Kidney (tissue), 14 donors: ENCODE data around the gene TTC7B. TPM values are rescaled to one million over a fixed set of nuclear protein-coding genes. Genes with fewer than 3 reads are reported as not detected.

Experiments
- DNase-seq, 5 donors: peaks; one replicate each; pipeline ENCODE4 v3.0.0-alpha.2; 2013 to 2020
- FAIRE-seq: peaks from 2 replicates; lab custom pipeline; 2012; peaks lifted over from hg19 to GRCh38; lab: Jason Lieb, UNC
- H3K27ac ChIP-seq, 2 donors: one replicate each; pipeline ENCODE4 v1.7.0; 2013; ENCODE audit warnings: low read depth in 2 of 2, low read length in 2 of 2, inconsistent platforms in 1 of 2
- H3K27me3 ChIP-seq: one replicate; pipeline ENCODE4 v1.7.1; 2013; ENCODE audit warnings: low read length, inconsistent platforms; ENCODE audit not compliant: control insufficient read depth, insufficient read depth
- H3K36me3 ChIP-seq, 3 donors: one replicate each; pipeline versions ENCODE4 v1.7.0 to v1.7.1; 2013; ENCODE audit warnings: low read length in 3 of 3, control low read depth in 1 of 3, inconsistent platforms in 1 of 3; ENCODE audit not compliant: insufficient read depth in 3 of 3, control insufficient read depth in 2 of 3
- H3K4me1 ChIP-seq, 3 donors: one replicate each; pipeline versions ENCODE4 v1.7.0 to v1.7.1; 2013; ENCODE audit warnings: low read length in 3 of 3, inconsistent platforms in 1 of 3, low read depth in 1 of 3; ENCODE audit not compliant: control insufficient read depth in 2 of 3, insufficient read depth in 2 of 3
- H3K4me3 ChIP-seq, 3 donors: one replicate each; pipeline versions ENCODE4 v1.7.0 to v1.8.1; 2013; ENCODE audit warnings: low read length in 3 of 3, control low read depth in 1 of 3, inconsistent platforms in 1 of 3
- H3K9ac ChIP-seq, 3 donors: one replicate each; pipeline versions ENCODE4 v1.7.0 to v1.7.1; 2013; ENCODE audit warnings: low read length in 3 of 3, control low read depth in 1 of 3, inconsistent platforms in 1 of 3
- H3K9me3 ChIP-seq, 3 donors: one replicate each; pipeline versions ENCODE4 v1.7.0 to v1.7.1; 2013; ENCODE audit warnings: low read length in 3 of 3, control low read depth in 1 of 3, inconsistent platforms in 1 of 3; ENCODE audit not compliant: control insufficient read depth in 2 of 3, insufficient read depth in 1 of 3
- CTCF ChIP-seq: IDR thresholded peaks from 3 replicates; pipeline ENCODE4 v1.5.1; 2012; ENCODE audit warnings: mild to moderate bottlenecking, moderate library complexity, borderline replicate concordance; ENCODE audit not compliant: insufficient read depth; ENCODE audit errors: extremely low read depth
- intact Hi-C: fragments of 100-400 bp; cut with DNase I; formaldehyde crosslinking; loops from one replicate; pipeline ENCODE4 v1.11.1; 2022
- polyA plus RNA-seq: library from polyadenylated mRNA; stranded (reverse); fragments of 350-450 nt; fragmentation: Illumina TruSeq; extraction: RNeasy Lipid Tissue Mini Kit (QIAGEN cat#74804); gene quantifications from one replicate; pipeline ENCODE4 v1.2.3, GENCODE V29; 2014; ENCODE audit warnings: low read depth, low replicate concordance; ENCODE audit not compliant: insufficient read depth
- total RNA-seq: library from RNA; stranded (reverse); fragmentation: NEBNext Ultra II Directional; extraction: Animal tissue kit (Norgen Biotek cat#: 25700); gene quantifications from one replicate; pipeline ENCODE4 v1.2.1, GENCODE V29; 2021
- donor health status: control.
- donor health status: control.
- donor health status: control.
- donor health status: control.
- donor health status: control.
- donor health status: DM: yes; HTN: yes; CAD: no.
- donor health status: Normal renal cell carcinoma (clear cell type).

TTC7B gene
- total and polyA plus RNA-seq, 2 donors from 2014 or later = 23.4 to 48.3 TPM

GRCh38 chr14:90576981-90577660 lies 239.1 kb downstream of the TTC7B start:
- no peak overlapping the region for H3K9ac ChIP-seq
- no peak overlapping the region for H3K27ac ChIP-seq
- H3K9me3 ChIP-seq = no peaks in the 10 kb centered on the region
- no peaks in the 10 kb centered on the region for H3K27me3 ChIP-seq
- TF ChIP-seq CTCF = no peak
- H3K36me3 ChIP-seq = peaks cover 0 to 7% (median 2%) of the 10 kb centered on the region in 3 donors
- no peak for FAIRE-seq
- intact Hi-C loops = no loop called here
- H3K4me3 ChIP-seq = no peak overlapping the region
- DNase-seq = no peak
- no peaks in the 10 kb centered on the region for H3K4me1 ChIP-seq

GRCh38 chr14:90576581-90576980 lies 239.6 kb downstream of the TTC7B start:
- no peaks in the 10 kb centered on the region for H3K27me3 ChIP-seq
- H3K9ac ChIP-seq = no peak overlapping the region
- no peaks in the 10 kb centered on the region for H3K4me1 ChIP-seq
- intact Hi-C loops = no loop called here
- H3K4me3 ChIP-seq = no peak overlapping the region
- DNase-seq (no peak), FAIRE-seq (no peak)
- H3K36me3 ChIP-seq = peaks cover 0 to 8% (median 5%) of the 10 kb centered on the region in 3 donors
- no peaks in the 10 kb centered on the region for H3K9me3 ChIP-seq
- TF ChIP-seq CTCF = no peak
- no peak overlapping the region for H3K27ac ChIP-seq

GRCh38 chr14:90575781-90576180 lies 240.4 kb downstream of the TTC7B start:
- intact Hi-C loops = no loop called here
- Histone ChIP-seq H3K27me3 (no peaks in the 10 kb centered on the region), H3K4me3 (no peak overlapping the region), H3K9ac (no peak overlapping the region), H3K36me3 (peaks cover 0 to 11% (median 6%) of the 10 kb centered on the region in 3 donors), H3K9me3 (no peaks in the 10 kb centered on the region), H3K27ac (no peak overlapping the region), H3K4me1 (no peaks in the 10 kb centered on the region)
- FAIRE-seq = no peak
- TF ChIP-seq CTCF = no peak
- DNase-seq = no peak
